Measurements from ENCODE around the gene MCTP2.
A peak's percentile ranks its signal among the peaks of the same experiment; 100 is the strongest.

The MCTP2 gene

GRCh38 chr15:94306700-94307650, 75.6 kb downstream of the MCTP2 start:
- DNase-seq: peak; percentile 47

GRCh38 chr15:94312946-94313345, 81.6 kb downstream of the MCTP2 start:
- no peak for DNase-seq

- no peak for DNase-seq
Measured at GRCh38 chr15:94314639-94315038, 83.3 kb downstream of the MCTP2 start.

- DNase-seq: no peak
Measured at GRCh38 chr15:94317211-94317610, 85.8 kb downstream of the MCTP2 start.

GRCh38 chr15:94322141-94322540, 90.8 kb downstream of the MCTP2 start:
- DNase-seq: no peak

GRCh38 chr15:94323076-94323475, 91.7 kb downstream of the MCTP2 start:
- DNase-seq: no peak

GRCh38 chr15:94324117-94324826, 92.9 kb downstream of the MCTP2 start:
- DNase-seq: peak; percentile 58

- no peak for DNase-seq
Measured at GRCh38 chr15:94324835-94325767, 93.7 kb downstream of the MCTP2 start.

- DNase-seq: no peak
Measured at GRCh38 chr15:94327356-94327936, 96.1 kb downstream of the MCTP2 start.

GRCh38 chr15:94331731-94332130, 100.4 kb downstream of the MCTP2 start:
- DNase-seq: no peak

GRCh38 chr15:94335616-94336015, 104.3 kb downstream of the MCTP2 start:
- no peak for DNase-seq

GRCh38 chr15:94336817-94337467, 105.6 kb downstream of the MCTP2 start:
- no peak for DNase-seq

GRCh38 chr15:94338243-94338846, 107.0 kb downstream of the MCTP2 start:
- no peak for DNase-seq

GRCh38 chr15:94346282-94346681, 114.9 kb downstream of the MCTP2 start:
- no peak for DNase-seq

GRCh38 chr15:94348084-94348483, 116.7 kb downstream of the MCTP2 start:
- DNase-seq: no peak

GRCh38 chr15:94351031-94351535, 119.7 kb downstream of the MCTP2 start:
- DNase-seq: no peak

GRCh38 chr15:94352636-94353487, 121.5 kb downstream of the MCTP2 start:
- no peak for DNase-seq

- no peak for DNase-seq
Measured at GRCh38 chr15:94353488-94353820, 122.1 kb downstream of the MCTP2 start.

- DNase-seq: no peak
Measured at GRCh38 chr15:94354655-94355054, 123.3 kb downstream of the MCTP2 start.

- DNase-seq: no peak
Measured at GRCh38 chr15:94359716-94360115, 128.4 kb downstream of the MCTP2 start.

Measured in CD4-positive, alpha-beta T cell treated with Interleukin-15 for 1 hour (primary cell).